ENCODE data around the gene FBXL19. TPM values are rescaled to one million over a fixed set of nuclear protein-coding genes. Genes with fewer than 3 reads are reported as not detected.

Gene FBXL19
- total and polyA plus RNA-seq, 2 of the 8 experiments (the other 6 are each of a cell fraction or from before 2014, with no cell fraction given): 47.2 to 72.2 TPM

DNA sequence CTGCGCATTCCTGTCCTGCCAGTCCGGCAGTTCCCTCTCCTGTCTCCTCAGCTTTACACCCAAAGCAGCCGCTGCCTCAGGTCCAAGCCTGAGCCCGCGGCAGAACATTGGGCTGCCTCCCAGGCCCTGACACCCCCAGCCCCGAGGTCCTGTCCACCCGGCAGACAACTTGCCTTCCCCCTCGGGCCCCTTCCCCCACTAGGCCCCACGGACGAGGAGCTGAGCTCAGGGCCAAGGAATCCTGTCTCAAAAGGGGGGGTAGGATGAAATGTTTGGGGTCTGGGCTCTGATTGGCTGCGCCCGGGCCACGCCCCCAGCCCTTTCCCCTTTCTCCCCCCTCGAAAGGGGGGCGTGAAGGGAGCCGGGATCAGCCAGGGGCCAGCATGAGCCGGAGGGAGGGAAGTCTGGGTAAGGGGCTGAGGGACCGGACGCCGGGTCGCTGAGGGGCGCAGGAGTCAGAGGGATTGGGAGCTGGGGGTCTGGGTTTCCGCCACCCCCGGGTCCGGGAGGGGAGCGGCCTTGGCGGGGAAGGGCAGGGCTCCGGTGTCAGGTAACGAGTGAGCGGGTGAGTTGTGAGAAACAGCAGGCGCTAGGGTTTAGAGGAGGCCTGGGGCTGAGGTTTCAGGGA lies 27.0 kb upstream of the FBXL19 start, which contains the start of gene CTF1 (continued):
- TF ChIP-seq, protein P1, sequence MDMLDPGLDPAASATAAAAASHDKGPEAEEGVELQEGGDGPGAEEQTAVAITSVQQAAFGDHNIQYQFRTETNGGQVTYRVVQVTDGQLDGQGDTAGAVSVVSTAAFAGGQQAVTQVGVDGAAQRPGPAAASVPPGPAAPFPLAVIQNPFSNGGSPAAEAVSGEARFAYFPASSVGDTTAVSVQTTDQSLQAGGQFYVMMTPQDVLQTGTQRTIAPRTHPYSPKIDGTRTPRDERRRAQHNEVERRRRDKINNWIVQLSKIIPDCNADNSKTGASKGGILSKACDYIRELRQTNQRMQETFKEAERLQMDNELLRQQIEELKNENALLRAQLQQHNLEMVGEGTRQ (IDR thresholded peaks at IDR 0.05; ENCODE audit: low read length): 0 out of 2 replicates have a peak, but pooled peaks have one; percentile 15
- no peak for TF ChIP-seq POLR2A (IDR thresholded peaks at IDR 0.05; ENCODE audit: control extremely low read depth in 1 of 2, low read depth in 2 of 2, low read length in 2 of 2)
- TF ChIP-seq, protein P2, sequence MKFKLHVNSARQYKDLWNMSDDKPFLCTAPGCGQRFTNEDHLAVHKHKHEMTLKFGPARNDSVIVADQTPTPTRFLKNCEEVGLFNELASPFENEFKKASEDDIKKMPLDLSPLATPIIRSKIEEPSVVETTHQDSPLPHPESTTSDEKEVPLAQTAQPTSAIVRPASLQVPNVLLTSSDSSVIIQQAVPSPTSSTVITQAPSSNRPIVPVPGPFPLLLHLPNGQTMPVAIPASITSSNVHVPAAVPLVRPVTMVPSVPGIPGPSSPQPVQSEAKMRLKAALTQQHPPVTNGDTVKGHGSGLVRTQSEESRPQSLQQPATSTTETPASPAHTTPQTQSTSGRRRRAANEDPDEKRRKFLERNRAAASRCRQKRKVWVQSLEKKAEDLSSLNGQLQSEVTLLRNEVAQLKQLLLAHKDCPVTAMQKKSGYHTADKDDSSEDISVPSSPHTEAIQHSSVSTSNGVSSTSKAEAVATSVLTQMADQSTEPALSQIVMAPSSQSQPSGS (IDR thresholded peaks at IDR 0.05; ENCODE audit: low read length): no peak
- no peak for TF ChIP-seq EP300 (IDR thresholded peaks at IDR 0.05; ENCODE audit: borderline replicate concordance in 1 of 2, low read depth in 2 of 2, low read length in 2 of 2)
